Adrenal gland (tissue), 12 donors: ENCODE results near the gene PSMD7. TPM values are rescaled to one million over a fixed set of nuclear protein-coding genes. Genes with fewer than 3 reads are reported as not detected.

ENCODE experiments used
- polyA plus RNA-seq, 3 donors: library from polyadenylated mRNA; stranded (reverse); fragments of 200-250 nt in 2 of 3; fragments of 350-450 nt in 1 of 3; fragmentation: Illumina TruSeq in 1 of 3; extraction: RNeasy Lipid Tissue Mini Kit (QIAGEN cat#74804) in 1 of 3; gene quantifications; one replicate each; pipeline ENCODE4 v1.2.3, GENCODE V29; 2013 to 2014
- total RNA-seq, 9 donors: library from RNA; depleted of rRNA in 4 of 9; stranded (reverse); fragments of >200 nt in 4 of 9; fragments of 120-200 nt in 1 of 9; fragmentation: NEBNext Ultra II Directional in 1 of 9; extraction: Animal tissue kit (Norgen Biotek cat#: 25700) in 1 of 9; gene quantifications; one replicate each; pipeline versions ENCODE4 v1.1.0 to v1.2.4, GENCODE V29; 2013 to 2023
- donor health status: healthy with polysubstance abuse.
- donor health status: Bipolar disorder and iron deficiency.
- donor health status: DM: yes; HTN: yes; CAD: no.
- donor health status: DM: no; HTN: no; CAD: no.
- donor health status: DM: no; HTN: no; CAD: no.
- donor health status: DM: yes; HTN: yes; CAD: no.

The PSMD7 gene
- total and polyA plus RNA-seq, 12 donors = 52.1 to 233 (median 89.4) TPM

Other genes starting within 250 kb of the PSMD7 start
- gene NPIPB15, start 79.5 kb downstream of the PSMD7 start, total RNA-seq = 1 to 10 TPM in 6 of 9 donors, not detected in 3; 1.4 to 3.3 (median 2.2) TPM
- 10 to 100 TPM in 2 of 3 donors, under 1 TPM in 1; 0.20 to 85.2 (median 78.5) TPM for gene NPIPB15, start 79.5 kb downstream of the PSMD7 start, polyA plus RNA-seq
- gene CLEC18B, start 124.7 kb downstream of the PSMD7 start, total RNA-seq = 10 to 100 TPM in 1 of 9 donors, 1 to 10 TPM in 6, not detected in 2; 1.3 to 10.9 (median 4.2) TPM
- 1 to 10 TPM in 2 of 3 donors, under 1 TPM in 1; 0.57 to 6.0 (median 3.4) TPM for gene CLEC18B, start 124.7 kb downstream of the PSMD7 start, polyA plus RNA-seq